NCI-H1417 treated with DMSO at 0.1 percent for 48 hours (cell line): ENCODE data around the gene GPS1.

ENCODE experiments used
- DNase-seq: peaks from one replicate; lab custom pipeline; 2025; lab: John Stamatoyannopoulos, UW

The GPS1 gene

DNA sequence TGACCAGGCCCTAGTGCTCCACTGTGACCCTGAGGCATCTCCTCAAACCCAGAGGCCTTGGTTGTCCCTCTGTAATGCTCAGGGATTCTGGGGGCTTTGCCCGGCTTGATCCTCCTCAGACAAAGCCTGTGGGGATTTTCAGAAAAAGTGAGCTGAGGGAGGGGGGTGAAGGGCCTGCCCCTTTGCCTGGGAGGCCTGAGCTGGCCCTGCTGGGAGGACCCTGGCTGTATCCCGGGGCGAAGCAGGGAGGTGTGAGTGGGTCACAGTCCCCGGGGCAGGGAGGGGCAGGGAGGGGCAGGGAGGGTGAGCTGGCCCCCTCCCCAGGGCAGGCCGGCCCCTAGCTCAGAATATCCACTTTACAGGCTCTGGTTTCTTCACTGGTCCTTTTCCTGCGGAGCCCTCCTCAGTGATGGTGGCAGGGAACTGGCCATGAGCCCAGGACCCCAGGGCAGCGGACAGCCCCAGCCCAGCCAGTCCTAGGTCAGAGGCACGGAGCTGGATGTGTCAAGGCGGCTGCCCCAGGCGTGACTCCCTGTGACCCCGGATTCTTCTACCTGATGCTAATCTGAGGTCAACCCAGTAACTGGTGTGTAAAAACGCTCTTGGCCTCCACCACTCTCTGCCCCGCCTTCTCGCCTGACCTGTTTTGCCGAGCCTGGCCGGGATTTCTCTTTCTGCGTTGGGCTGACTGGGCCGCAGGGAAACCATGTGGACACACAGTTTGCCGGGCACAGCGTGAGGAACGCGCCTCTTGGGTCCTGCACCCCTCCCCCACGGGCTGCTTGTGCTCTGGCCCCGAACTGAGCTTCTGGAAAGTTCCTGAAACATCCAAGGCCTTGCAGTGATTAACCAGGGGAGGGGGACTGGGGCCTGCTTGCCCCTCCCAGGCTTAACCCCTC is 52.1 kb downstream of the GPS1 start:
- DNase-seq, result no peak

- no peak for DNase-seq
Observed at GRCh38 chr17:82104797-82105416, 53.2 kb downstream of the GPS1 start.

DNA sequence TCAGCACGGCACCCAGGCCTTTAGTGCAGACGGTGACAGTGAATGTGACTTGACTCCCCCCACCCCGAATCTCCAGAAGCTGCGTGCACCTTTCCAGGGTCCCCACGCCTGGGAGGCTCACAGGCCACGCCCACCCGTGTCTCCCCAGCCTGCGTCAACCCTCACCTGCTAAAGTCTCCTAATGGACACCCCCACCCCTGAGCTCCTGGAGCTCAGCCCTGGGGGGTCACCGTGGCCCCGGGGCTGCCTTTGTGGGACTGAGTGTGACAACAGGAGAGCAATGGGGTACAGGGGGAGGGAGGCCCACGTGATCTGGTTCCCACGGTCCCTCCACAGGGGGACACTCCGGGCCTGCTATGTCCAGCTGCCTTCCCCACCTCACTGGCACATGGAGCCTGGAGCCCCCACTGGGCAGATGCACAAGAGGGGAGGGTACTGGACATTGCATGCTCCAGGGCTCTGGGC is 53.8 kb downstream of the GPS1 start:
- no peak for DNase-seq

- DNase-seq, result no peak
Observed at GRCh38 chr17:82105882-82106687, 54.4 kb downstream of the GPS1 start.

GRCh38 chr17:82106688-82107305 is 55.1 kb downstream of the GPS1 start:
- DNase-seq, result no peak
